ENCODE measurements around the gene SPATS2. TPM values are rescaled to one million over a fixed set of nuclear protein-coding genes. Genes with fewer than 3 reads are reported as not detected.

The SPATS2 gene
- total RNA-seq, 4 donors from 2014 or later, result 24.7 to 37.8 (median 30.1) TPM

DNA sequence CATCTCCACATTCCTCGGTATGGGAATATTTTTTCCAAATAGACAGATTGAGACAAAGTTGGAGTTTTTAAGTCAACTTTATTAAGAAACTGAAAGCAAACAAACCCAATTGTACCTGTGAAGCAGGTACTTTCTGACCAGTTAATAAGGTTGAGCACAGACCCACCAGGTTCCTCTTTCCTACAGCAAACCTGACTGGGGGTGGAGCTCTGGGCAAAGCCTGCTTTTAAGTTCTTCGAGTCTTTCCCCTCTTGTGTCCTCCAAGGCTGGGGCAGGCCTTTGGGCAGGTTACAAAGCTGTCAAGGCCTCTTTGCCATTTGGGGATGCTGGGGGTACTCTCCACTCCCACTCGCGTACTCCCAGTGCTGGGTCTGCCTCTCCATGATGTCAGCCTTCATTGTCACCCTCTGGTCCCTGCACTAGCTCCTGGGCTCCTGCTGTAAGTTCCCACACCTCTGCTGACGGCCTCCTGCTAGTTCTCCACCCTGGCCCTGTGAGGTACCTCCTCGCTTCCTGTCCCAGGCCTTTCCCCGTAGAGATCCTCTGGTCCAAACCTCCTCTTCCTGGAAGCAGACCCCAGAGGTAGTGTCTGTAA lies 174.7 kb downstream of the SPATS2 start:
- no peak overlapping the region for H3K4me3 ChIP-seq (replicated peaks in 1 of 3)
- H3K27ac ChIP-seq, result no peak overlapping the region
- peaks cover 4 to 13% of the 10 kb centered on the region in 2 donors for H3K4me1 ChIP-seq
- intact Hi-C loops (cut with DNase I), result no loop called here
- no peaks in the 10 kb centered on the region for H3K36me3 ChIP-seq
- H3K27me3 ChIP-seq, result no peaks in the 10 kb centered on the region
- DNase-seq, result no peak
- no peaks in the 10 kb centered on the region for H3K9me3 ChIP-seq
- WGBS, 2 donors, result 75 to 86% methylated on average over 7 of the region's 7 CpGs
- TF ChIP-seq, protein P1, sequence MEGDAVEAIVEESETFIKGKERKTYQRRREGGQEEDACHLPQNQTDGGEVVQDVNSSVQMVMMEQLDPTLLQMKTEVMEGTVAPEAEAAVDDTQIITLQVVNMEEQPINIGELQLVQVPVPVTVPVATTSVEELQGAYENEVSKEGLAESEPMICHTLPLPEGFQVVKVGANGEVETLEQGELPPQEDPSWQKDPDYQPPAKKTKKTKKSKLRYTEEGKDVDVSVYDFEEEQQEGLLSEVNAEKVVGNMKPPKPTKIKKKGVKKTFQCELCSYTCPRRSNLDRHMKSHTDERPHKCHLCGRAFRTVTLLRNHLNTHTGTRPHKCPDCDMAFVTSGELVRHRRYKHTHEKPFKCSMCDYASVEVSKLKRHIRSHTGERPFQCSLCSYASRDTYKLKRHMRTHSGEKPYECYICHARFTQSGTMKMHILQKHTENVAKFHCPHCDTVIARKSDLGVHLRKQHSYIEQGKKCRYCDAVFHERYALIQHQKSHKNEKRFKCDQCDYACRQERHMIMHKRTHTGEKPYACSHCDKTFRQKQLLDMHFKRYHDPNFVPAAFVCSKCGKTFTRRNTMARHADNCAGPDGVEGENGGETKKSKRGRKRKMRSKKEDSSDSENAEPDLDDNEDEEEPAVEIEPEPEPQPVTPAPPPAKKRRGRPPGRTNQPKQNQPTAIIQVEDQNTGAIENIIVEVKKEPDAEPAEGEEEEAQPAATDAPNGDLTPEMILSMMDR (IDR thresholded peaks at IDR 0.05), result no peak
- no peak for TF ChIP-seq POLR2A (IDR thresholded peaks at IDR 0.05)

DNA sequence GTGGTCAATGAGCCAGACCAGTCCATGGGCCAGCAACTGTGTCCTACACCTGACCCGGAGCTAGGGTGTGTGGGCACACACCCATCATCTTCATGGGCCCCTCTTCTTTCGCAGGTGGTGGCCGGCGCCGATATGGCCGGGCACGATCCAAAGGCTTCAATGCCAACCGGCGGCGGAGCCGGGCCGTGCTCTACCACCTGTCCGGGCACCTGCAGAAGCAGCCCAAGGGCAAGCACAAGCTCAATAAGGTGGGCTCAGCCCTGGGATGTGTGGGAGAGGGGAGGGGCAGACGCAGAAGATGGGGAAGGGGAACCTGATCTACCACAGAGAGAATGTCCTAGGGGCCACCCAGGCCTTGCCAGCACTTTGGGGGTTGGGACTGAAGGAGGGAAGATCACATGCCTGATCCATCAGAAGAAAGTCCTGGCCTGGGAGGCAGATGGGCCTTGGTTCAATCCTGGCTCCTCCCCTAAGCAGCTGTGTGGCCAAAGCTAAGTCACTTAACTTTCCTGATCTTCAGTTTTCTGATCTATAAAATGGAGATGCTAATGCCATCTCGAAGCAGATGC lies 175.4 kb downstream of the SPATS2 start:
- Histone ChIP-seq H3K27me3 (no peaks in the 10 kb centered on the region), H3K4me1 (peaks cover 4 to 9% of the 10 kb centered on the region in 2 donors), H3K36me3 (no peaks in the 10 kb centered on the region), H3K4me3 (replicated peaks in 1 of 3) (no peak overlapping the region), H3K9me3 (no peaks in the 10 kb centered on the region), H3K27ac (no peak overlapping the region)
- intact Hi-C loops (cut with DNase I), result no loop called here
- TF ChIP-seq, protein P1 (IDR thresholded peaks at IDR 0.05), result no peak
- no peak for TF ChIP-seq POLR2A (IDR thresholded peaks at IDR 0.05)
- no peak for DNase-seq
- WGBS, 2 donors, result 95 to 96% methylated on average over 15 of the region's 15 CpGs

DNA sequence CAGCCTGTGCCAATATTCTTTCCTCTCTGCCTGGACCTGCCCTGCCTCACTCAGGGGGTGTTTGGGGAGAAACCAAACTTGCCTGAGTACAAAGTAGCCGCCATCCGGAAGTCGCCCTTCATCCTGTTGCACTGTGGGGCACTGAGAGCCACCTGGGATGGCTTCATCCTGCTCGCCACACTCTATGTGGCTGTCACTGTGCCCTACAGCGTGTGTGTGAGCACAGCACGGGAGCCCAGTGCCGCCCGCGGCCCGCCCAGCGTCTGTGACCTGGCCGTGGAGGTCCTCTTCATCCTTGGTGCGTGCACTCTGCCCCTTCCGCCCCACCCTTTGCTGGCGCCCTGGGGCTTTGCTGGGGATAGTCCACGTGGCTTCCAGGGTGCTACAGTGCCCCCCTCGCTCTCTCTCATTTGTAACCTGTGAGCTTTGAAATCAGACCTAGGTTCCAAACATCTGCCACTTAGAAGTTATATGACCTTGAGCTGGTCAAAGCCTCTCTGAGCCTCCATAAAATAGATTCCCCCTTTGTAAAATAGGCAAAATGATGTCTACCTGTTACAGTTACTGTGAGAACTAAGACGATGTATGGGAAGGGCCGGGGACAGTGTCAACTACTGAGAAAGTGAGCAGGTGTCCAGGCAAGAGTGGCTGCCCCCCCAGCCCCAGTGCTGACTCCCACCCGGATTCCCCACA lies 176.1 kb downstream of the SPATS2 start:
- no peak for DNase-seq
- Histone ChIP-seq H3K9me3 (no peaks in the 10 kb centered on the region), H3K27ac (no peak overlapping the region), H3K4me1 (peaks cover 3 to 5% of the 10 kb centered on the region in 2 donors), H3K27me3 (no peaks in the 10 kb centered on the region), H3K36me3 (no peaks in the 10 kb centered on the region), H3K4me3 (replicated peaks in 1 of 3) (no peak overlapping the region)
- intact Hi-C loops (cut with DNase I), result no loop called here
- WGBS, 2 donors, result 67 to 75% methylated on average over 20 of the region's 20 CpGs
- TF ChIP-seq, protein P1 (IDR thresholded peaks at IDR 0.05), result no peak
- TF ChIP-seq POLR2A (IDR thresholded peaks at IDR 0.05), result no peak

DNA sequence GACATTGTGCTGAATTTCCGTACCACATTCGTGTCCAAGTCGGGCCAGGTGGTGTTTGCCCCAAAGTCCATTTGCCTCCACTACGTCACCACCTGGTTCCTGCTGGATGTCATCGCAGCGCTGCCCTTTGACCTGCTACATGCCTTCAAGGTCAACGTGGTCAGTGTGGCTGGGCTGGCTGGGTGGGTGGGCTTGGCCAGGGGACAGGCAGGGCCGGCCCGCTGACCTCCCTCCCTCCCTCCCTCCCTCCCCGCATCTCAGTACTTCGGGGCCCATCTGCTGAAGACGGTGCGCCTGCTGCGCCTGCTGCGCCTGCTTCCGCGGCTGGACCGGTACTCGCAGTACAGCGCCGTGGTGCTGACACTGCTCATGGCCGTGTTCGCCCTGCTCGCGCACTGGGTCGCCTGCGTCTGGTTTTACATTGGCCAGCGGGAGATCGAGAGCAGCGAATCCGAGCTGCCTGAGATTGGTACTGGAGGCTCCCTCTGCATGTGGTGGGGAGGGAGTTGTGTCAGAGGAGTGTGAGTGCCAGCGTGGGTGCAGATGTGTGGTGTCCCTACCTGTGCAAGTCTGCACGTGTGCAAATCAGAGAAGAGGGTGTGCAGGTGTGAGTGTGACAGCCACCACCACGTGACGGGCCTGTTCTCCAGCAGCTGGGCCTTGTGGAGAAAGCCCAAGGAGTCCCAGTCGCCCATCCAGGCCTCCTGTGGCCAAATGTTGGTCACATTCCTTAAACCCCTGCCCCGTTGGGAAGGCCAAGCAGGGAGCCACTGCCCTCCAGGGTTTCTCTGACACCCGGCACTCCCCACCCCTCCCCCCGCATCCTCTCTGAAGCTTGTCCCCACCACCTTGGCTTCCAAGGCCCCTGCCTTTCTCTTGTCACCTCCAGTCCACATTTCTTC lies 176.9 kb downstream of the SPATS2 start:
- H3K36me3 ChIP-seq, result no peaks in the 10 kb centered on the region
- no peak overlapping the region for H3K4me3 ChIP-seq (replicated peaks in 1 of 3)
- intact Hi-C loops (cut with DNase I), result no loop called here
- DNase-seq, result no peak
- 56 to 68% methylated on average over 17 to 28 of the region's 39 CpGs for WGBS, 2 donors
- peaks cover 8 to 9% of the 10 kb centered on the region in 2 donors for H3K4me1 ChIP-seq
- no peaks in the 10 kb centered on the region for H3K9me3 ChIP-seq
- H3K27ac ChIP-seq, result no peak overlapping the region
- no peaks in the 10 kb centered on the region for H3K27me3 ChIP-seq
- TF ChIP-seq, protein P1 (IDR thresholded peaks at IDR 0.05), result no peak
- no peak for TF ChIP-seq POLR2A (IDR thresholded peaks at IDR 0.05)

Measured in thyroid gland (tissue), 4 donors.